Esophagus squamous epithelium (tissue), 4 donors: ENCODE data around the gene TMEM39B.

Source experiments
- CTCF ChIP-seq, 6 experiments: fragments of 450-650 bp in 4 of 6; fragments of 200-600 bp in 2 of 6; sonication (generic) in 2 of 6; IDR thresholded peaks; one replicate each; pipeline ENCODE4 v1.5.1; 2016 to 2019; ENCODE audit warnings: antibody characterized with exemption in 6 of 6, mild to moderate bottlenecking in 4 of 6, moderate library complexity in 4 of 6
- POLR2A ChIP-seq, 4 donors: fragments of 450-650 bp; IDR thresholded peaks; one replicate each; pipeline ENCODE4 v1.6.1; 2017; ENCODE audit warnings: antibody characterized with exemption in 4 of 4, mild to moderate bottlenecking in 4 of 4, moderate library complexity in 3 of 4

- no peak for TF ChIP-seq CTCF (IDR thresholded peaks at IDR 0.05)
- TF ChIP-seq POLR2A (IDR thresholded peaks at IDR 0.05) = no peak
Observed at GRCh38 chr1:32044234-32044633, 28.5 kb upstream of the TMEM39B start.
